MG63 (cell line): ENCODE data around the gene DST. TPM values are rescaled to one million over a fixed set of nuclear protein-coding genes. Genes with fewer than 3 reads are reported as not detected.

Source experiments
- DNase-seq: peaks from one replicate; pipeline ENCODE4 v3.0.0-alpha.2; 2020
- H3K27me3 ChIP-seq: fragments of 250-450 bp; sonication (Bioruptor Pico); 2 replicates; pipeline ENCODE4 v1.5.1; 2020; ENCODE audit warnings: mild to moderate bottlenecking, moderate library complexity
- H3K36me3 ChIP-seq: fragments of 250-450 bp; sonication (Bioruptor Pico); 2 replicates; pipeline ENCODE4 v1.5.1; 2020; ENCODE audit warnings: mild to moderate bottlenecking, moderate library complexity
- H3K4me3 ChIP-seq: fragments of 250-450 bp; sonication (Bioruptor Pico); 2 replicates; pipeline ENCODE4 v1.5.1; 2020; ENCODE audit warnings: mild to moderate bottlenecking, moderate library complexity
- H3K9me3 ChIP-seq: fragments of 250-450 bp; sonication (Bioruptor Pico); 2 replicates; pipeline ENCODE4 v1.5.1; 2020; ENCODE audit warnings: mild to moderate bottlenecking, moderate library complexity
- total RNA-seq: library from RNA; depleted of rRNA; stranded (reverse); fragments of >200 nt; shearing (Covaris generic); gene quantifications from 2 replicates; pipeline ENCODE4 v1.2.3, GENCODE V29; 2014; ENCODE audit warnings: low replicate concordance

DST gene
- total RNA-seq, 1 experiment from 2014 or later, result 16.7 TPM

DNA sequence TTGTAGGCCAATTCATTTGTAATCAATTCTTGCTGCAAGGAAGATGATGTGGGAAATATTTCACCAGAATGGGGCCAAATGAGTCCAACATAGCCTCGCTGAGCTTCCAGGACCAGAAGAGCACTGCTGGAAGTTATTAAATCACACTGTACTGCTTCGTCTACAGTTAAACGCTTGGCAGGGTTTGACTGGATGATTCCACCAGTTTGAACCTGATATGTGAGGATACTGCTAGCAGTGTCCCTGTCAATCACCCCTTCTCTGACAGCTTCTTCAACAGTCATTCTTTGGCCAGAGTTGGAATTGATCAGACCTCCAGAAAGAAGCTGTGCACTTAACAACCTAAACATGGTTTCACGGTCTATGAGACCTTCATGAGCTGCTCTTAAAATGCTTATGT lies 34.4 kb downstream of the DST start:
- no peaks in the 10 kb centered on the region for H3K9me3 ChIP-seq
- no peaks in the 10 kb centered on the region for H3K27me3 ChIP-seq
- H3K36me3 ChIP-seq, result peaks cover 15% of the 10 kb centered on the region
- no peak for DNase-seq
- H3K4me3 ChIP-seq, result no peak overlapping the region

DNA sequence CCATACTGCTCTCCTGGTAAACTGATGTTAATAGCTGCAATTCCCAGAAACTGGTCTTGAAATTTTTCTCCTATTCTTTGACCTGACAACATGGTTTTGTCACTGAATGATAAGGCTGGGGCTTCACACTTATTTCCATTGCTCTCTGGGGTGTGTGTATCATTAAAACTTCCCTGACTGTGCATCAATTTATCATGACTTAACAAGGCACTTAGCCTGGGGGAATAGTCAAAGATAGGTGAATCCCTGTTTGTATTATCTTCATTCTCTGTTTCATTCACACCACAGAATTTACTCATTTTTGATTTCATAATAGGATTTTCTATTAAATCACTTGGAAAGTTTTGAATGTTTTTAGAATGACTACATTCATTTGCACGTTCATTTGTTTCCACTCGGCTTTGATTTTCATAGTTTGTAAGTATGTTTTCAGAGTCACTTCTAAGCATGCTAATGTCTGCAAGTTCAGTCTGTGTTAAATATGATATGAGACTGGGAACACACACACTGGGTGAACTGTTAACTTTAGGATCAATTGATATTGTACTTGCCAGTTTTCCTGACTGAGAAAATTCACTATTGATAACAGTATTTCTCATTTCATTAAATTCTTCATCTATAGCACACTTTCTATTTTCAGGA lies 35.5 kb downstream of the DST start:
- Histone ChIP-seq H3K9me3 (no peaks in the 10 kb centered on the region), H3K36me3 (peaks cover 20% of the 10 kb centered on the region), H3K27me3 (no peaks in the 10 kb centered on the region), H3K4me3 (no peak overlapping the region)
- no peak for DNase-seq

DNA sequence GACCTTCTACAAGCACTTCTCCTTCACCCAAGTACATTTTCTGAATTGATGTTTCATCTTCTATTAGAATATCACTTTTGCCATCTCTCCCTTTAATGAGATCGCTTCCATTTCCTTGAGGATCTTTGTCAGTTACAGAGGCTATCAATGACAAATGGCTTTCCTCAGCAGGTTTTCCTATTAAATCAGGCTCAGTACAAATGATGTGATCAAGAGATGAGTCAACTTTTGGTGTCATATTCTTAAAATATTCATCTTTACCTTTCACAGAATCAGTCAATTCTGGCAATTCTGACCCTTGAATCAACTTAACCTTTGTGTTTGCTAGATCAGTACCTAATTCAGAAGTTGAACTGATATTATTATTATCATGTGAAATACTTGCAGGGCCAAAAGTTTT lies 37.3 kb downstream of the DST start:
- H3K36me3 ChIP-seq, result peaks cover 23% of the 10 kb centered on the region
- H3K4me3 ChIP-seq, result no peak overlapping the region
- no peaks in the 10 kb centered on the region for H3K9me3 ChIP-seq
- DNase-seq, result no peak
- H3K27me3 ChIP-seq, result no peaks in the 10 kb centered on the region

DNA sequence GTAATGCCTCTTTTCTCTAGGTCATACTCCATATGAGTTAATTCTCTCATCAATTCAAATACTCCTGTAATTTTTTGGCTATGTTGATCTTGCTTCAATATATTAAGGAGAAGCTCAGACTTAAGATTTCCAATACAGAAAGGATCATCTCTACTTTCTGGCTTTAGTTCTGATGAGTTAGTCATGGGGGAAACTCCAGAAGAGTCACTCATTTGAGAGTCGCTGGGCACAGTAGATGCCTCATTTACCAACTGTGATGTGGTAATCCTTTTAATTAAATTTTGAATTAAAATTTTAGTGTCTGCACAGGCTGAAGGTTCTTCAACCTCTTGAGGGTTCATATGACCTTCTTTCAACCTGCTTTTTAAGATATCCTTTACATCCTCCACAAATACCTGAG lies 38.5 kb downstream of the DST start:
- peaks cover 30% of the 10 kb centered on the region for H3K36me3 ChIP-seq
- H3K27me3 ChIP-seq, result no peaks in the 10 kb centered on the region
- no peak for DNase-seq
- H3K4me3 ChIP-seq, result no peak overlapping the region
- H3K9me3 ChIP-seq, result no peaks in the 10 kb centered on the region

DNA sequence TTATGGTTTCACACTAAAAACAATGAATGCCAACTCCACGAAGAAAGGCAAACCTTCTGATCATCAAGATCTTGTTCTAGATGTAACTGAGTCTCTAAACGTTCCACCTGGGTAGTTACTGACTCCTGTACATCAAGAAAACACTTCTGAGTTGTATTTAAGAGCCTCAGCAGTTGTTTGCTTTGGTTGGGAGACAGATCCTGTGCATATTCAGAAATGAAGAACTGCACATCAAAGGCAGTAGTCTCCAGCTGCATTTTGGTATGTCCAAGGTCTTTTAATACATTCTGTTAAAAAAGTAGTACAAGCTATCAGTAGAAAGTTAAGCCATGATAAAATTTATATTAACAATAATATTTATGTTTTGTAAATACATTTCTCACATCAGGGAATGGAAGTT lies 41.3 kb downstream of the DST start:
- DNase-seq, result no peak
- Histone ChIP-seq H3K4me3 (no peak overlapping the region), H3K9me3 (no peaks in the 10 kb centered on the region), H3K27me3 (no peaks in the 10 kb centered on the region), H3K36me3 (peaks cover 29% of the 10 kb centered on the region)

DNA sequence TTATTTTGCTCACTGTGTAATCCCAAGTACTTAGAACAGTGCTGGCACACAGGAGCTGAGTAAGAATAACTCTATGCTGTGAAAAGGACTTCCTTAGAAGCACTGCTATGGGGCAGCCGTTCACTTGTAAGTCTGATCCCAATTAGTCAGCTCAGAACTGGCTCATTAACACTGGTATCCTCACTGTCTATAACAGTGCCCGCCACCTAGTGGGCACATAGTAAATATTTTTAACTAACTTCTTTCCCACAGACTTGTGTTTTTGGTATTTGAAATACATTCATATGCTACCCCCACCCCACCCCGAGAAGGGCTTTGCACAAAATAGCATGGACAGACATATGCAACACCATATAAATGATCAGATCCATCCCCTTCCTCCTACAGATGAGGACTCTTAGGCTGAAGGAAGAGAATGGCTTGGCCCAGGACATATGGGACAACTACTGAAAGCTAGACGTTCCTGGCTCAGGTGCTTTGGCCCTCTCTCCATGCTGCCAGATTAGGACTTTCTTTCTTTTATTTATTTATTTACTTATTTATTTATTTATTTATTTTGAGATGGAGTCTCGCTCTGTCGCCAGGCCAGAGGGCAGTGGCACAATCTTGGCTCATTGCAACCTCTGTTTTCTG lies 47.1 kb downstream of the DST start:
- Histone ChIP-seq H3K4me3 (no peak overlapping the region), H3K36me3 (peaks cover 27% of the 10 kb centered on the region), H3K27me3 (no peaks in the 10 kb centered on the region), H3K9me3 (no peaks in the 10 kb centered on the region)
- DNase-seq, result no peak

DNA sequence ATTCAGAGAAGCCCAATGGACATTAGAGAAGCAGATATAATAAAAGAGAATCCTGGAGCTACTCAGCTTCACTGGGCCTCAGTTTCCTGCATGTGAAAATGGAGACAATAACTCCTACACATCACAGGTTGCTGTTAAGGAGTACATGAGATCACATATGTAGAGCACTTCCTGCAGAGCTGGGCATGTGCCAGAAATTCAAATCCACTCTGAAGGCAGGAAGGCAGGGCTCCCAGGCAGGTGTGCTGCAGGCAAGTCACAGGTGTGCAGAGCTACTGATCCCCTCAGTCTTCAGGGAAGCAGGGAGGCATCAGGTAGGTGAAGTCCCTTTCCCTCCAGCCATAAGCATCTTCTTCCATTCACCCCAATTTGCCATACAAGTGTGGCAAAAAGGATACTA lies 48.0 kb downstream of the DST start:
- H3K27me3 ChIP-seq, result no peaks in the 10 kb centered on the region
- H3K4me3 ChIP-seq, result no peak overlapping the region
- no peaks in the 10 kb centered on the region for H3K9me3 ChIP-seq
- DNase-seq, result no peak
- peaks cover 27% of the 10 kb centered on the region for H3K36me3 ChIP-seq

DNA sequence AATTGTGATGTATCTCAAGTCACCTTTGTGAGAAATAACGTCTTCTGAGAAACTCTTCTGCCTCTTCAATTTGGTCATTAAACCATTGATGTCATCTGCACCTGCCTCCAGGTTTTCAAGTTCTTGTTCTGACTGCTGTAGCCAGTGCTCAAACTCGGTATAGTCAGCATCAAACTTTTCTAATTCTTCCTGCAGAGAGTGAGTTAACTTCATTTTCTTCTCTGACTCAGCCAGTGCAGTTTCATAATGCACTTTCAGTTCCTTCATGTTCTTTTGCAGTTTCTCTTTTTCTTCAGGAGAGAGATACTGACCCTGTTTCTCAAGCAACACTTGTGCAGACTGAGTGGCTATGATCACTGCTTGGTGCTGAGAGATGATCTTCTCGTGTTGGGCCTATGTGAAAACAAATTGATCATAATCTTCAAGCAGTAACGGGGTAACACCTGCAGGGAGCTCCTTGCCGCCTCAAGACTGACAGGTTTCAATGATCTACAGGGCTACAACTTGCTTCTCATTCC lies 48.8 kb downstream of the DST start:
- DNase-seq, result no peak
- Histone ChIP-seq H3K9me3 (no peaks in the 10 kb centered on the region), H3K36me3 (peaks cover 32% of the 10 kb centered on the region), H3K4me3 (no peak overlapping the region), H3K27me3 (no peaks in the 10 kb centered on the region)

DNA sequence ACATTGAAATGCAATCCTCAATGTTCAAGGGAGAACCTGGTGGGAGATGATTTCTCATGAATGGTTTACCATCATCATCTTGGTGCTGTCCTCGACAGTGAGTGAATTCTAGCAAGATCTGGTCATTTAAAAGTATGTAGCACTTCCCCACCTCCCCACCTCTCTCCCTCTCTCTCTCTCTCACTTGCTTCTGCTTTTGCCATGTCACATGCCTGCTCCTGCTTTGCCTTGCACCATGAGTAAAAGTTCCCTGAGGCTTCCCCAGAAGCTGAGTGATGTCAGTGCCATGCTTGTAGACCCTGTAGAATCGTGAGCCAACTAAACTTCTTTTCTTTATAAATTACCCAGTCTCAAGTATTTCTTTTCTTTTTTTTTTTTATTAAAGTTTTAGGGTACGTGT lies 60.5 kb downstream of the DST start:
- H3K4me3 ChIP-seq, result no peak overlapping the region
- 0 out of 2 replicates have a peak, but pooled peaks cover 4% of the 10 kb centered on the region for H3K36me3 ChIP-seq
- no peaks in the 10 kb centered on the region for H3K27me3 ChIP-seq

DNA sequence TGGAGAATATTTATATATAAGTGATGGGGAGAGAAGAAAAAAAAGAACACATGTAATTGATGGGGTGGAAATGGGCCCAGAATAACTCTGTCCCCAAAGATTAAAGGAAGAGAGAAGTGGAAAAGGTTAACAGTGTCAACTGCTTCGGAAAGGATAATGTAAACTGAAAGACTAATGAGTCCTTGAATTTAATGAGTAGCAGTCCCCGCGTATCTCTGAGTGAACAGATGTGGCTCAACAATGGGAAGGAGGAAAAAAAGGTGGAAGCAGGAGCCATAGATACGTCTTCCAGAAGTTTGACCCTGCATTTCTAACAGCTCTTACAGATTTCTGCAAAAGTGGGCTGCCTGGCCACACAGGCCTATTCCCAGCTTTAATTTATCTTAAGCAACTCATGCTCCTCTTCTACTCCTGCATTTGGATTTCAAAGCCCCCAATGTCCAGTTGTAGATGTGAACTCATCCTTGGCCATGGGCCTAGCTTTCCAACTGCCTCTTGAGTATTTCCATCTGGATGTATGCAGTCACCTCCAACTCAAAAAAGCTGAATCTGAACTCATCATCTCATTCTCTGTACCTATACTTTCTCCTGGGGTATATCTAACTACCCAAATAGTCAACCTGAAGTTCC lies 61.3 kb downstream of the DST start:
- H3K9me3 ChIP-seq, result no peaks in the 10 kb centered on the region; the same call in 1 of the 2 replicates
- H3K4me3 ChIP-seq, result no peak overlapping the region
- no peaks in the 10 kb centered on the region for H3K27me3 ChIP-seq
- H3K36me3 ChIP-seq, result 0 out of 2 replicates have a peak, but pooled peaks cover 3% of the 10 kb centered on the region
- no peak for DNase-seq

More for the DNA sequence above, 60.5 kb downstream of the DST start:
- DNase-seq, result no peak
- no peaks in the 10 kb centered on the region; the same call in 1 of the 2 replicates for H3K9me3 ChIP-seq

DNA sequence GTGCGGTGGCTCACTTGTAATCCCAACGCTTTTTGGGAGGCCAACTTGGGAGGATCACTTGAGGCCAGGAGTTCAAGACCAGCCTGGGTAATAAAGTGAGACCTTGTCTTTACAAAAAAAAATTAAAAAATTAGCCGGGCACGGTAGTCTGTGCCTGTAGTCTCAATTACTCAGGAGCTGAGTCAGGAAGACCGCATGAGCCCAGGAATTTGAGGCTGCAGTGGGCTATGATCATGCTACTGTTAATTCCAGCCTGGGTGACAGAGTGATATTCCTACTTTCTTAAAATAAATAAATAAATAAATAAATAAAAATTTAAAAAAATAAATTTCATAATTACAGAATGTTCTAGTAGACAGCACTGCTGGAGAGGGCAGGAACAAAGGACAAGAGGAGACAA lies 62.4 kb downstream of the DST start:
- no peaks in the 10 kb centered on the region; the same call in 1 of the 2 replicates for H3K9me3 ChIP-seq
- DNase-seq, result no peak
- H3K4me3 ChIP-seq, result no peak overlapping the region
- no peaks in the 10 kb centered on the region for H3K36me3 ChIP-seq
- H3K27me3 ChIP-seq, result no peaks in the 10 kb centered on the region

DNA sequence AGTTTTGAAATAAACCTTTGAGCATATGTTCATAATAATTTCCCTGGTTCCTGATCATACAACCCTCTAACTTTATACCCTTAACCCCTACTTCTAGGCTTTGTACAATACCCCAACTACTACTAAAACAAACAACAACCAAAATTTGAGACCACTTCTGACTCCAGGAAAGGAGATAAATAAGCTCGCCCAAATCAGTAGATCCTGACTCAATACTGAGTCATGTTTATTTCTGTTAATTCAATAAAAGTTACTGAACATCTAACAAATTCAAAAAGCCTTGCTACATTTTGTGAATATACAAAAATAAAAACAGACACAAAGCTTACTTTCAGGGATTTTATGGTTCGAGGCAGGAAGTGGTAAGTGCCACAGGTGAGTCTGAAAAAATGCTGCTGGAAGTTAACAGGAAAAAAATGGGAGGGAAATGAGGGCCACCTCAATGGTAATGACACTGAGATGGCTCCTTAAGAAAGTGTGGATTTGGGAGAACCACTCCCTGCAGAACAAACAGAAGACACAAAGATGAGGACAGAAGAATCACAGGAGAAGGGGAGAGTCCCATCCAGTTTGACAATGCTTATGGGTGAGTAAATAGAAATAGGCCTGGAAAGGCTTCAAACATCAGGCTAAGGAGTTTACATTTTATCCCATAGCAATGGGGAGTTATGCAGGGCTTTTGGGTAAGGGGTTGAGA lies 63.4 kb downstream of the DST start:
- Histone ChIP-seq H3K9me3 (no peaks in the 10 kb centered on the region; the same call in 1 of the 2 replicates), H3K36me3 (no peaks in the 10 kb centered on the region), H3K4me3 (no peak overlapping the region), H3K27me3 (no peaks in the 10 kb centered on the region)
- no peak for DNase-seq

DNA sequence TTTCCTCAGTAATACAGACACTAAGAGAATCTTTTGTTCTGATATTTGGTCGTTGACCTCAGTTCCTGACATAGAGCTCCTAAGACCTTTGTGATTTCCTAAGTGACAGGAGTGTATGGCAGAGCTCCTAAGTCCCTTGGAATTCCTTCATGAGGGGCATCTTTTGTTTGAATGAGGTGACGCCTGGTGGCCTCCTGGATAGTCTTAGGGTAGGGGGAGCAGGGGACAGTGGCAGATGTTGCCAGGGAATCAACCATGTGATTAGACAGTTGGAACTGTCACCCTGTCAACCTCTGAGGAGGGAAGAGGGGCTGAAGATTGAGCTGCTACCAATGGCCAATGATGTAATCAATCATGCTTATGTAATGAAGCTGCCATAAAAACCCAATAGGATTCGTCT lies 67.0 kb downstream of the DST start:
- Histone ChIP-seq H3K4me3 (no peak overlapping the region), H3K9me3 (no peaks in the 10 kb centered on the region), H3K27me3 (no peaks in the 10 kb centered on the region), H3K36me3 (no peaks in the 10 kb centered on the region)
- no peak for DNase-seq

DNA sequence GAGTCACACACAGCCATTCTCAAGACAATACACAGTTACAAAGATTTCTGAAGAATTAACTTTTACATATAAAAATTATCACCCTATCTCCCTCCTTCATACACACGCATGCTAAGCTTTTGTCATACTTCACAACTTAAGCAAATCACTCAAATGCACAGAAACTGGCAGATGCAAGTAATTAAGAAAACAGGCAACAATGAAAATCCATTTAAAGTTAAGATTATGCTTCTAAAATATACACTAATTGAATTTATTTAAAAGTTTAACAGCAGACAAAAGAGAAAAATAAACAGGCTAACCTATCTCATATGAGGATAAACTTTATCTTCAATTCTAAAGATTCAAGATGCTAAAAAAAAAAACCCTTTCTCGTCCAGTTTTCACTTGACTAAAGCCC lies 68.4 kb downstream of the DST start:
- Histone ChIP-seq H3K4me3 (no peak overlapping the region), H3K36me3 (no peaks in the 10 kb centered on the region), H3K27me3 (no peaks in the 10 kb centered on the region), H3K9me3 (no peaks in the 10 kb centered on the region)
- DNase-seq, result no peak

DNA sequence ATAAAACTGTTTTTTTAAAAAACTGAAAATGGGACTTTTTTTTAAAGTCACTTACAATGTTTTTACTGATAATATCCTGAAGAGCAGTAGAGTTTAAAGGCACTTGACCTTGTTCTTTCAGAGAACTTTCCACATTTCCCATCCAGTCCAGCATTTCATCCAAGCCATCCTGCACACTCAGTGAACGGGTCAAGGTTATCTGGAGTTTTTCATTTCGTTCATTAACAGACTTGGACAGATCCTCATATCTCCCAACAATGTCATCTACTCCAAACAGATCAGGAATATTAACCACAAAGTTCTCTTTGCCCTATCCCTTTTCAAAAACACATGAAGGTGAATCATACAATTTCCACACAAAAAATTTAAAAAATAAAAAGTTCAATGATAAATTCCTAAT lies 69.1 kb downstream of the DST start:
- no peak for DNase-seq
- H3K27me3 ChIP-seq, result no peaks in the 10 kb centered on the region
- no peaks in the 10 kb centered on the region for H3K36me3 ChIP-seq
- H3K4me3 ChIP-seq, result no peak overlapping the region
- no peaks in the 10 kb centered on the region for H3K9me3 ChIP-seq

DNA sequence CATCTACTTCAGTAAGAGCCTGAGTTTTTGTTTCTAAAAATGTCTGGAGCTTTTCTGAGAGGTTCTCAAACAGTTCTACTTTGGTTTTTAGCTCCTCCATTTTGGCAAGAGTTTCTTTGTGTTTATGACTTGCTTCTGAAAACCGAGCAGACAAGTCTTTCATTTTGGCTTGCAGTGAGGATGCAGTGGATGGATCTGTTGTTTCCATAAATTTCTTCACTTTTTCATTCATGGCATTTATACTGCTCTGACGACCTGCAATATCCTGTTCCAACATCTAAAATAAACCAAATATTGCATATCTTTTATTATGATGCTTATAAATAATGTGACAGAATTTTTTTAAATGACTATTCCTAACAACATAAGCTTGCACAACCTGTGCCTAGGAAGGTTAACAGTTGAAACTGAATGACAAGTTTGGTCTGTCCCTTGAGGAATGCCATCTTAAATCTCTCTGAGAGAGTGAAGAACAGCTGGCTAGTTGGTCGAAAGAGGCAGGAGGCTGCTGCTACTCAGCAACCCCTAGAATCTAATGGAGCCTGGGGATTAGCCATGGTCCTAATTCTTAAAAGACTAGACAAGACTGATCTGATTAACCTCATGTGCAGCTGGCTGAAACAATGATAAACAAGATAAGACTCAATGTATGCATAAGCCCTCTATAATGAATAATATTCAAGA lies 69.8 kb downstream of the DST start:
- Histone ChIP-seq H3K27me3 (no peaks in the 10 kb centered on the region), H3K36me3 (no peaks in the 10 kb centered on the region), H3K9me3 (no peaks in the 10 kb centered on the region), H3K4me3 (no peak overlapping the region)
- no peak for DNase-seq

DNA sequence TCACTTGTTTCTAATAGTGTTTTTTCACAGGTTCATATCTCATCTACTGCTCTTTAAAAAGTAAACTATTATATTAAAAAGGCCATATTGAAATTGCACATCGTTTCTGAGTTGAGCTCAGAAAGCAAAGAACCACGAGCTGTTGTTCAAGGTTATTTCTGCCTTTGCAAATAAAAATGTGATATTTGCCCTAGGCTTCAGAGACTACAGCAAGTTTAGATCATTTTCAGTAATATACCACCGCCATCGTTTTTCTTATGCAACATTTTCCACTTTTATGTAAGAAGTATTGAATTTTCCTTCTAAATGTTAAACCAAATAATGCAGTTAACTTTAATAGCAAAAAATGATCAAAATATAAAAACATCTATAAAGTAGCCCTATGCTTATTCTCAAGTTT lies 71.1 kb downstream of the DST start:
- no peak overlapping the region for H3K4me3 ChIP-seq
- no peaks in the 10 kb centered on the region for H3K36me3 ChIP-seq
- H3K27me3 ChIP-seq, result no peaks in the 10 kb centered on the region
- no peak for DNase-seq
- H3K9me3 ChIP-seq, result no peaks in the 10 kb centered on the region
